KOPT-K1 (cell line): ENCODE data around the gene B3GNT5.

Source experiments
- H3K27ac ChIP-seq: fragments of 200-600 bp; sonication (generic); 2 replicates; pipeline ENCODE4 v1.5.1; 2016; ENCODE audit warnings: antibody characterized with exemption, mild to moderate bottlenecking, low read depth, low read length; ENCODE audit not compliant: poor library complexity, severe bottlenecking
- H3K36me3 ChIP-seq: fragments of 200-600 bp; sonication (generic); 2 replicates; pipeline ENCODE4 v1.5.1; 2017; ENCODE audit warnings: antibody characterized with exemption, mild to moderate bottlenecking, low read length, moderate library complexity; ENCODE audit not compliant: insufficient read depth
- H3K9me3 ChIP-seq: fragments of 200-600 bp; sonication (generic); 2 replicates; pipeline ENCODE4 v1.5.1; 2017; ENCODE audit warnings: antibody characterized with exemption, low read length, mild to moderate bottlenecking; ENCODE audit not compliant: insufficient read depth, poor library complexity, severe bottlenecking

The B3GNT5 gene

GRCh38 chr3:183252973-183253527 is at the start of gene B3GNT5:
Gene B3GNT5 (plus strand): TSS chr3:183253253. CDS start chr3:183269799, 16,546 bp downstream.
- no peaks in the 10 kb centered on the region for H3K36me3 ChIP-seq
- peaks cover 6% of the 10 kb centered on the region for H3K9me3 ChIP-seq
- no peak within 1 kb of the TSS for H3K27ac ChIP-seq

- no peak overlapping the region for H3K27ac ChIP-seq
Observed at GRCh38 chr3:183203670-183204069, 49.4 kb upstream of the B3GNT5 start.

GRCh38 chr3:183208260-183208659 is 44.8 kb upstream of the B3GNT5 start:
- no peak overlapping the region for H3K27ac ChIP-seq
- H3K9me3 ChIP-seq: peaks cover 8% of the 10 kb centered on the region
- no peaks in the 10 kb centered on the region for H3K36me3 ChIP-seq

More at GRCh38 chr3:183203670-183204069, 49.4 kb upstream of the B3GNT5 start:
- H3K9me3 ChIP-seq: peaks cover 8% of the 10 kb centered on the region
- H3K36me3 ChIP-seq: no peaks in the 10 kb centered on the region

- H3K9me3 ChIP-seq: peaks cover 2% of the 10 kb centered on the region
- no peak overlapping the region for H3K27ac ChIP-seq
- H3K36me3 ChIP-seq: no peaks in the 10 kb centered on the region
Observed at GRCh38 chr3:183208800-183209199, 44.3 kb upstream of the B3GNT5 start.

GRCh38 chr3:183210341-183210740 is 42.7 kb upstream of the B3GNT5 start:
- H3K9me3 ChIP-seq: no peaks in the 10 kb centered on the region
- H3K36me3 ChIP-seq: no peaks in the 10 kb centered on the region
- H3K27ac ChIP-seq: no peak overlapping the region

DNA sequence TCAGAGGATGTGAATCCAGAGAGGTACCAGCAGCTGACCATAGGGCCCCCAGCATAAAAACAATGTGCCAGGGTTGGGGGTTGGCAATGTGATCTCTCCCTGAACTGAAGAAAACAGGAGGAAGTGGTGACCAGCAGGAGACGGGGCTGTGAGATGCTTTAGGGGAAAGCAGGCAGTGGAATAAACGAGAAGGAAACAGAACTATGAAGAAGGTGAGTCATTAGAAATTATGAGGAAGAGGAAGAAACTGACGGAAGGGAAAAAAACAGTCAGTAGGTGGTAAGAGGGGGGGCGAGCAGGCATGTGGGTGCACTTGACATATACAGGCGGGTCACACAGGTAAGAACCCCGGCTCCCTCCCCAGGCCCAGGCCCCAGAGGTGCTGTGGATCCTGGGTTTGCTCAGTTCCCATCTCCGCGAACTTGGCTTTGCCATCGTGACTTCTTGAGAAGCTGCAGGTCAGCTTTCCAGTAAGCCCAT is 42.2 kb upstream of the B3GNT5 start:
- H3K27ac ChIP-seq: no peak overlapping the region
- H3K9me3 ChIP-seq: no peaks in the 10 kb centered on the region
- no peaks in the 10 kb centered on the region for H3K36me3 ChIP-seq

GRCh38 chr3:183211352-183211751 is 41.7 kb upstream of the B3GNT5 start:
- no peaks in the 10 kb centered on the region for H3K9me3 ChIP-seq
- H3K27ac ChIP-seq: no peak overlapping the region
- no peaks in the 10 kb centered on the region for H3K36me3 ChIP-seq

DNA sequence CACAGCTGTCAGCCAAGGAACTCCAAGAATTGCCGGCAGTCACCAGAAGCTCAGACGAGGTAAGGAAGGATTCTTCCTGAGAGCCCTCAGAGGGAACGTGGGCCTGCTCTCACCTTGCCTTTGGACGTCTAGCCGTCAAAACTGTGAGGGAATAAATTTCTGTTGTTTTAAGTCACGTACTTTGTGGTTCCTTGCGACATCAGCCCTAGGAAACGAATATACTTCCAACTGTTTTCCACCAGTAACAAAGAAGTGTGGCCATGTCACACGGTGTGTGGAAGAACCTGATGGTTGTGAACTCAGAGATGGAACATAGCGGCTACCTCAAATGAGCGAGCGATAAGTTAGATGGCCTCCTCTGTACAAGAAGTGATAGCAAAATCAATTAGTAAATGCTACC is 41.0 kb upstream of the B3GNT5 start:
- no peaks in the 10 kb centered on the region for H3K36me3 ChIP-seq
- no peak overlapping the region for H3K27ac ChIP-seq
- no peaks in the 10 kb centered on the region for H3K9me3 ChIP-seq

DNA sequence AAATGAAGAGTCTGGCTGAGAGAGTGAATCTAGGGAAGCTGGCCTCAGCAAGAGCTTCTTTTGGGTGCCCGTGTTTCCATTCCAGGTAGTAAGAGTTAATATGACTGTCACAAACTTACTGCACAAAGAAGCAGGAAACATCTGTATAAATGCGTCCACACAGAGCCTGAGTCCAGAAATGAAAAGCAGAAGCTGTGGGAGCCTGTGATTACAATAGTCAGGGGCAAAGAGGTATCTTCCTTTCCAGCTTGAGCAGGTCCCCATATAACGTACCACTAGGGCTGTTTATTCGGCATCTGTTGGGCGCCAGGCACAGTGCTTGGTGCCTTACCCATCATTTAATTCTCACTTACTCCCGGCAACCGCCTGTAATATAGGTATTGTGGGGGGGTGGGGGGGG is 40.5 kb upstream of the B3GNT5 start:
- Histone ChIP-seq H3K27ac (no peak overlapping the region), H3K36me3 (no peaks in the 10 kb centered on the region), H3K9me3 (no peaks in the 10 kb centered on the region)

- Histone ChIP-seq H3K27ac (no peak overlapping the region), H3K9me3 (no peaks in the 10 kb centered on the region), H3K36me3 (no peaks in the 10 kb centered on the region)
Observed at GRCh38 chr3:183213415-183214276, 39.4 kb upstream of the B3GNT5 start.

DNA sequence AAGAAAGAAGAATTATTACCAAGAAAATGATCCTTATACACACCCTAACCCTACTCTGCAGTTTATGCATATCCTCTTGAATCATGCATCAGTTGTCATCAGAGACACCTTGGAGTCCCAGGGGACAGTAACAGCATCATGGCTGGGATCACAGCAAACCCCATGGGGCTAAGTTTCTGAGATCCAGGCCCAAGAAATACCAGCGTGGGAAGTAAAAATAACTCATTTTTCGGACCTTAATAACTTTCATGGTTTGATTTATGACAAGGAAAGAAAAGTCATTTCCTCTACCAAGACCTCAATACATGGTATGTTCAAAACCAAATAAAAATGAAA is 38.8 kb upstream of the B3GNT5 start:
- Histone ChIP-seq H3K9me3 (no peaks in the 10 kb centered on the region), H3K27ac (no peak overlapping the region), H3K36me3 (no peaks in the 10 kb centered on the region)

- Histone ChIP-seq H3K36me3 (no peaks in the 10 kb centered on the region), H3K9me3 (no peaks in the 10 kb centered on the region), H3K27ac (no peak overlapping the region)
Observed at GRCh38 chr3:183215591-183216202, 37.4 kb upstream of the B3GNT5 start.

DNA sequence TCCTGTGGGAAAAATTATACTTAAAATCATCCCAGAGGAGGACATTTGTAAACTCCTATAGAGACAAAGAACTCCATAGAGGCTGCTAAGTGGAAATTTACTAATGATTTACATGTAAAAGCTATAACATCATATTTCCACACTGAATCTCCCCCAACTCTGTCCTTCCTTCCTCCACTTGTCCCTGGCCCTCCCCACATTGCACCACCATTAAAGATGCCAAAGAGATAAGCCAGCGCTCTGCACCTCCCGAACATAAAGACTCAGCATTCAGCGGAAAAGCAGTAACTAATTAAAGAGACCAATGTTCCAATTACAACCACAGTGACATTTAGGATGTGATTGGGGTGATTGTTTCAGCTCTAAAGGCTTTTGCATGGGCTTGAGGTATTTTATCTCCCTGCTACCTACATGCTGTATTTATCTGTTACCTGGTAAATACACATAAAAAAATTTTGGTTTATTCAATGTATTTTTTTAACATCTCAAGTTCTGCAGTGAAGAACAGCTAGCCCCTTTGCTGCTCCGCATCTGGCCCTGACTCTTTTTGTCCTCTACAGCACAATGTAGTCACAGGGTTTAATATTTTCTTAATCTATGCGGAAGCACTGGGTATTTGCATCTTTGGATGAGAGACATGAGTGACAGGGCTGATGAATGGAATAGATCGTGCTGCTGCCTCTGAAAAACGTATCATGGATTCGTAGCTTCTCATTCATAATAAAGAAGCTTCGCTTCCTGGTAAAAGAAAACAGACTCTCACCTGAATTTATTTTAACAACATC is 35.3 kb upstream of the B3GNT5 start:
- Histone ChIP-seq H3K36me3 (no peaks in the 10 kb centered on the region), H3K27ac (no peak overlapping the region), H3K9me3 (no peaks in the 10 kb centered on the region)

DNA sequence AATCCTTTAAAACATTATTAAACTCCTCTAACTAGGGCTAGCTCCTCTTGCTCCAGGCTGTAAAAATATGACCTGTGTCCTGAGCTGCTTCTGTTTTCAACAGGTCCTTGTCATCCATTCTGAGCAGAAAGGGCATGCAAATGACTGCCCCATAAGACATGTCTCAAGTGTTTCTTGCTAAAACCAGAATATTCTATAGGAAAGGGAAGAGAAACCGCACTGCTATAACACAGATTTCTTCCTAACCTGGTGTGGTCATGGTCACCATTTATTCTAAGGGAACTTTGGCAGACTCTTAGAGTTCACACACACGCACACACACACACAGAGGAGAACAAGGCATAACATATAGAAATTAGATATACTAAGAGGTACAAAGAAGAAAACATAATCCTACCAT is 34.2 kb upstream of the B3GNT5 start:
- Histone ChIP-seq H3K9me3 (no peaks in the 10 kb centered on the region), H3K27ac (no peak overlapping the region)

DNA sequence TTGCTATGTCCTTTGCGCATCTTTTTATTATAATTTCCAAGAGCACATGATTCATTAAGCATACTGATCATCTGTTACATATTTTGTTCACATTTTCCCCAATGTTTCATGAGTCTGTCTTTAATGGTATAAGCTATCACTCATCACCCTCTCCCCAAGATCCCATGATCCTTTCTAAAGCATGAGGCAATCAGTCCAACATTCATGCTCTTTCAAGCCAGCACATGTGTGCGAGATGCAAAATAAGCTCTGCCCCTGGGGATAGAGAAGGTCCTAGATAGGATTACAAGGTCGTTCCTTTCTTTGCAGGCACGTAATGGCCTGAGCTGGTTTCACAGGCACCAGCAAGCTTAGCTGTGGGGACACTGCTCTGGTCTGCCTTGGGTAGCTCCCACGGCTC is 32.2 kb upstream of the B3GNT5 start:
- H3K27ac ChIP-seq: no peak overlapping the region
- H3K36me3 ChIP-seq: no peaks in the 10 kb centered on the region
- no peaks in the 10 kb centered on the region for H3K9me3 ChIP-seq

More for the DNA sequence above, 34.2 kb upstream of the B3GNT5 start:
- H3K36me3 ChIP-seq: no peaks in the 10 kb centered on the region
